Cerebellar nuclear complex (tissue), 1 donor: Measurements from ENCODE around the gene PGA5.
"Not testable (repeated sequence)": the region's sequence is repeated elsewhere in the genome, so short reads cannot be mapped to it uniquely, and the experiment has no call there.

ENCODE experiments used
- DNase-seq, 2 experiments: peaks; one replicate each; lab custom pipeline; 2025; lab: John Stamatoyannopoulos, UW

PGA5 gene

DNA sequence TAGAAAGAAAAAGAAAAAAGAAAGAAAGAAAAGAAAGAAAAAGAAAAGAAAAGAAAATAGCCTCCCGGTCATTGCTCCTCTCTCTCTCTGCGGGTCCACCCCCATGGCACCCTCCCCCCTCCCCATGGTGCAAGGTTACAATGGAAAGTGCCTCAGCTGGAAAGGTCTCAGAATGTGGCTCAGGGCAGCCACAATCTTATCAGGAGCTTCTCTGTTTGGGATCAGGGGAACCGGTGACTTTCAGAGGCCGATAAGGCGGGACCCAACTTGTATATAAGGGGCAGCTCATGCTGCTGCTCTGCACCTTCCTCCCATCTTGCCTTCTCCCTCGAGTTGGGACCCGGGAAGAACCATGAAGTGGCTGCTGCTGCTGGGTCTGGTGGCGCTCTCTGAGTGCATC is at the start of gene PGA5:
Gene PGA5, plus strand, starts transcription at position 301 of the 400 bp plus-strand sequence. Its CDS starts 52 bp downstream, at position 353.
- not testable (repeated sequence) for DNase-seq

DNA sequence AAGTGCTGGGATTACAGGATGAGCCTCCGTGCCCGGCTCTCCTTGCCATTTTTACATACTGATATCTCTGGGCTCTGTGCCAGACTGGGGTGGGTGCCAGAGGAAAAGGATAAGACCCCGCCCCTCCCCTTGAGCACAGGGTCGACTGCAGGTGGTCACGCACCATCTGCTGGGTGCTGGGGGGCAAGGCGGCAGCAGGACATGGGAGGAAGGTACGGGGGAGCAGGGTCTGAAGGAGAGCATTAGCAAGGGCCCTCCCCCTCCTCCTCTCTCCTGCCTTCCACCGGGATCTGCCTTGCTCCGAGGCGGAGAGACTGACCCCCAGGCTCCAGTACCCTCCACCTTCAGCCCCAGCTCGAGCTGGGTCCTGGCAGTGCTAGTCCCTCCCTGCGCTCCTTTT is 47.4 kb upstream of the PGA5 start:
- no peak for DNase-seq

DNA sequence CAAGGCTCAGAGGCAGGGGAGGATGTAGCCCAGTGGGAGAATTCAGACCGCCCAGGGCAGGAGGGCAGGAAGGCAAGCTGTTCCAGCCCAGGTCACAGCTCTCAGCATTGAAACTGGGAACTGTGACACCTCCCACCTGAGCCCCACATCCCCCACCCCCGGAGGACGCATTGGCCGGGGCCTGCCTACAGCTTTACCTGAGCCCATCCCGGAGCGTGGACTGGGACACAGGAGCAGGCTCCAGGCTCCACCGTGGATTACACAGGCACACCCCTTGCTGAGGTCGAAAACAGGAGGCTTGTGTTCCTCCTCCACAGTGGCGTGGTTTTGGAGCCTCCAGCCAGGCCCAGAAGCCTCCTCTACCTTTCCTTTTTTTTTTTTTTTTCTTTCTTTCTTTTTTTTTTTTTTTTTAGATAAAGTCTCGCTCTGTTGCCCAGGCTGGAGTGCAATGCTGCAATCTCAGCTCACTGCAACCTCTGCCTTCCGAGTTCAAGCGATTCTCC is 46.8 kb upstream of the PGA5 start:
- no peak for DNase-seq

DNA sequence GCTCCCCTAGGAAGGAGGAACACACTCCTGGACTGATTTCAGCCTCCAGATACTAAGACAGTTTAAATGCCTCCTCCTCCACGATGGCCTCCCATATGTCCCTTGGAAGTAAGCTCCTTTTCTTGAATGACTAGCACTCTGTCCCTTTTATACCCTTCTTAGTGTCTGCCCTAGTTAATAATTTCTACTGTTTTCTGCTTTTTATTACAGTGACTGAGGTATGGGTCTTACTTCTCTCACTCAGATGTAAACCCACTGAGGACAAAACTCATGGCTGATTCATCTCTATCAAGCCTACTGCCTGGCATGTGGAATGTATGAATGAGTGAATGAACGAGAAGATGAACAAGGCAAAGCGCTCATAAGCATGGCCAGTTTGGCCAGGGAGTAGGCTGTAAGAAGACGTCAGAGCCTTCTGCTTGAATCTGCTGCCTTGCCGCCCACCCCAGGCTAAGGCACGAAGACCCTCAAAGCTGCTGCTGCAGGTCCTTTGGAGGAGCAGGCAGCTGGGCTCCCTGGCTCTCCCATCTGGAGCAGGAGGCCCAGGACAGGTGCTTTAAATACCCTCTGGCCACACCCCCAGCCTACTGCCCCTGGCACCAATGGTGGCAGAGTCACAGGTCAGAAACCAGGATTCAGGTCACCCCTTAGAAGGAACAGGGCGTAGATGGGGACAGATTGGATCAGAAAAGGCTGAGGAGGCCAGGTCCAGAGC is 45.8 kb upstream of the PGA5 start:
- DNase-seq, result no peak

DNA sequence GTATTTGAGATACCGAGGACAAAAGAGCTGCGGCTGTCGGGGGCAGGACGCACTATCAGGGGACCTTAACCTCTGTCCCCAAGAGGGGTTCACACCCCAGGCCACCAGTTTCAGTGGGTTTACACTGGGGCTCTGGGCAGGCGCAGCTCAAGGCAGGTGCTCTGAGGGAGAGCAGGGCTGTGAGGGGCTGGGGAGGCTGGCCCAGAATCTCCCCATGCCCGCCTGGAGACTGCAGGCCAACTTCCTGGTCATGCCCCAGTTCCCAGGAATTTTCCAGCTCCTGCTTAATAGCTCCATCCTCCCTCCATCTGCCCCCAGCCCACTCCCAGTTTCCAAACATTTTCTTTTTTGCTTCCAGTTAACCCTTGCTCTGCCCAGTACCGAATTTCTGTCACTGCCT is 45.3 kb upstream of the PGA5 start:
- DNase-seq, result no peak

DNA sequence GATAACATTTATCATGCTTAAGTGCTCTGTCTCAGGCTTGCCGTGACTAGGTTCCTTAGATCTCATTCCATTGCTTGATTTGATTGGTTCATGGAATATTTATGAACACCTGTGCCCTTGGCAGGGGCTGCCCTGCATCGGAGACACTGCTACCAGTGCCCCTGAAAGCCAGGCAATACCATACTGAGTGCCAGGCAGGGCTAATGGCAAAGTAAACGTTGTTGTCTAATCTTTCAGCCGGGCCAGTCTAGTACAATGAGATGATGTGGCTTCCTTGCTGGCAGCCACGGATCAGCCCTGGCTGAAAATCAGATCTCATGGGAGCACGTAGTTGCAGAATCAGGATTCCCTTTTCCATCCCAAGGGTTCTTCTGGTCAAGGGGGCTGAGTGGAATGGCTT is 42.6 kb upstream of the PGA5 start:
- DNase-seq, result no peak

DNA sequence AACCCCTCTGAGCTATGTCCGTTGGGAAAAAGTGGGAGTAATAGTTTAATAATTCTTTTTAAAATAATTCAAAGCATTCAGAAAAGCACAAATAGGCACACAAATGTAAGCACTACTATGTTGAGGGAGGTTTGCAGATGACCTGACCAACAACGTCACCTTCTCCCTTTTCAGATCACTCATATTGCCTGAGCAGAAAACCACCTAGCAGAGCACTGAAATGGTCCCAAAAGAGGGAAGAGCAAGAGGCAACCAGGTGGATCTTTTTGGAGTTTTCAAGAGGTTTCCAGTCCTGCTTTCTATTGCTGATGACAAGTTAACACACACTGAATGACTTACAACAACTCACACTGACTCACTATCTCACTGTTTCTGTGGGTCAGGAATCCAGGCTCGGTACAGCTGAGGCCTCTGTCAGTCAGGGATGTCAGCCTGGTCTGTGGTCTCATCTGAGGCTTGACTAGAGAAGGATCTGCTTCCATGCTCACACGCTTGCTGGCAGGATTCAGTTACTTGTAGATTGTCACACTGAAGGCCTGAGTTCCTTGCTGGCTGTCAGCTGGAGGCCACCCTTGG is 41.9 kb upstream of the PGA5 start:
- DNase-seq, result no peak

DNA sequence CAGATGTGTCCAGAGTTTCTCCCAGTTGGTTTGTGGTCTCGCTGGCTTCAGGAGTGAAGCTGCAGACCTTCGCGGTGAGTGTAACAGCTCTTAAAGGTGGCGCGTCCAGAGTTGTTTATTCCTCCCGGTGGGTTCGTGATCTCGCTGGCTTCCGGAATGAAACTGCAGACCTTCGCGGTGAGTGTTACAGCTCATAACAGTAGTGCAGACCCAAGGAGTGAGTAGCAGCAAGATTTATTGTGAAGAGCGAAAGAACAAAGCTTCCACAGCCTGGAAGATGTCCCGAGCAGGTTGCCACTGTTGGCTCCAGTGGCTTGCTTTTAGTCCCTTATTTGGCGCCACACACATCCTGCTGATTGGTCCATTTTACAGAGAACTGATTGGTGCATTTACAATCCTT is 39.5 kb upstream of the PGA5 start:
- no peak for DNase-seq

DNA sequence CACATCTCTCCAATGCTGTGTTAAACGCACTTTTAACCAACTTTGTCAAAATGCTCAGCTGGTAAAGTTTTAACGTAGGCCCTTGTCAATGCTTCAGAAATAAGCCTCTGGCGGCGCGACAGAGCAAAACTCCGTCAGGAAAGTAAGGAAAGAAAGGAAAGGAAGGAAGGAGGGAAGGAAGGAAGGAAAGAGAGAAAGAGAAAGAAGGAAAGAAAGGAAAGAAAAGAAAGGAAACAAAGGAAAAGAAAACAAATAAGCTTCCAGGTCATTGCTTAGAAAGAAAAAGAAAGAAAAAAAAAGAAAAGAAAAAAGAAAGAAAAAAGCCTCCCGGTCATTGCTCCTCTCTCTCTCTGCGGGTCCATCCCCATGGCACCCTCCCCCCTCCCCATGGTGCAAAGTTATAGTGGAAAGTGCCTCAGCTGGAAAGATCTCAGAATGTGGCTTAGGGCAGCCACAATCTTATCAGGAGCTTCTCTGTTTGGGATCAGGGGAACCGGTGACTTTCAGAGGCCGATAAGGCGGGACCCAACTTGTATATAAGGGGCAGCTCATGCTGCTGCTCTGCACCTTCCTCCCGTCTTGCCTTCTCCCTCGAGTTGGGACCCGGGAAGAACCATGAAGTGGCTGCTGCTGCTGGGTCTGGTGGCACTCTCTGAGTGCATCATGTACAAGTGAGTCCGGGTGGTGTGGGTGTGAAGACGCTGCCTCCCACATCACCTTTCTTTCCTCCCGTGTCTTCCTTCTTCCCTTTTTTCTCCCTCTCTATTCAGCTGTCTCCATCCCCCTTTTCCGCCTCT is 37.8 kb upstream of the PGA5 start, which contains the start of gene PGA3:
Gene PGA3, plus strand, starts transcription at position 566 of the 797 bp plus-strand sequence. Its CDS starts 50 bp downstream, at position 616.
- DNase-seq, result not testable (repeated sequence)

DNA sequence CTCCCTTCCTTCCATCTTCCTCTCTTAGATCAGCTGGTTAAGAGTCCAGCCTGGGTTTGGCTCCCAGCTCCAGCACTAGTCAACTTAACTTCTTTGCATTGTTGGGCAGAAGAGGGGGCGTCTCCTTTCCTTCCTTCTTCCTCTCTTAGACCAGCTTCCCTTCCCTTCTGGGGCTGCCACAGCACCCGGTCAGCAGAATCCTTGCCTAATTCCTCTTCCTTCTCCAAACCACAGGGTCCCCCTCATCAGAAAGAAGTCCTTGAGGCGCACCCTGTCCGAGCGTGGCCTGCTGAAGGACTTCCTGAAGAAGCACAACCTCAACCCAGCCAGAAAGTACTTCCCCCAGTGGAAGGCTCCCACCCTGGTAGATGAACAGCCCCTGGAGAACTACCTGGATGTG is 37.1 kb upstream of the PGA5 start:
- DNase-seq, result not testable (repeated sequence)

DNA sequence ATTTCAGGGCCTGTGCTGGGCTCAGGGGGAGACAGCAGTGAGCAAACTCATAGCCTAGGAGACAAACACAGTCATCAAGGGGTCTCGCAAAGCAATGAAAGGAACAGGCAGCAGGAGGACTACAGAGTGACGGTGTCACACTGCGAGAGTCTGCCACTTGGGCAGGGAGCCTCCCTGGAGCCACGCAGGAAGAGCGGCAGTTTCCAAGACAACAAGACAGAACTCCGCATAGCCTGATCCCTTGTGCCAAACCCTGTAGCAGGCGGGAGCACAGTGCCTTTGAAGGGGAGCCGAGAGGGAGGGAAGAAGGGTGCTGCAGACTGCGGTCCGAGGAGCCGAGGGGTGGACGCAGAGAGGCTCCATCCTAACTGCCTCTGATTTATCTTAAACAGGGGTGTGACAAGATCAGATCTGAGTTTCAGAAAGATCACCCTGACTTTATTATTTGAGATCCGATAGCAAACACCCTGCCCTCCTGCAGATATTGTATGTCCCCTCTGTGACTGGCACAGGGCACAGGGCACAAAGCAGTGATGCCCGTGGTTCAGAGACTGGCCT is 36.4 kb upstream of the PGA5 start:
- DNase-seq, result not testable (repeated sequence)

DNA sequence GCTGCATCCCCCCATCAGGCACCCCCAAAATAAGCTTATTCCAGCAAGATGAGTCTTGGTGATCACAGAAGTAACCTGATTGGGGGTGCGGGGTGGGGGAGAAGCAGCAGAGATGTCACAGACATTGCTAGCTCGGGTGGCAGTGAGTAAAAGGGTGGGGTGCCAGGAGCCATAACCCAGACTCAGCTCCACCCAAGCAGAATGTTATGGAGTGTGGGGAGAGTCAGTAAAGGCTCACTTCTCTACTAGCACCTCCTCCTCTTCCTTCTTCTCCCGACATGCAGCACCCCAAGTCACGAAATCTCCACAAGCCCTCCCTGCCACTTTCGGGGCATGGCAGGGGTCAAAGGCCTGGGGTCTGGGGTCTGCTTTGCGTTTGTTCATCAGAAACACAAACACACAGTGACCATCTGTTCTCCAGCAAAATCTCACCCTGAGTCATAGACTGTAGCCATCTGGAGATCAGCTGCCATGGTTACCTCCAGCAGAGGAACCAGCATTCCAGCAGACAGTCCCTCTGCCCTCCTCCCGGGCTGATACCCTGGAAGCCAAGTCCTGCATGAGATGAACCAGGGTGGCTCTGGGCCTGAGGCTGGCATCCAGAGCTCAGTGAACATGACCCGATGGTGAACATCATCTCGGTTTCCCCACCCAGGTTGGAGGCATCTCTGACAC is 33.2 kb upstream of the PGA5 start:
- not testable (repeated sequence) for DNase-seq

DNA sequence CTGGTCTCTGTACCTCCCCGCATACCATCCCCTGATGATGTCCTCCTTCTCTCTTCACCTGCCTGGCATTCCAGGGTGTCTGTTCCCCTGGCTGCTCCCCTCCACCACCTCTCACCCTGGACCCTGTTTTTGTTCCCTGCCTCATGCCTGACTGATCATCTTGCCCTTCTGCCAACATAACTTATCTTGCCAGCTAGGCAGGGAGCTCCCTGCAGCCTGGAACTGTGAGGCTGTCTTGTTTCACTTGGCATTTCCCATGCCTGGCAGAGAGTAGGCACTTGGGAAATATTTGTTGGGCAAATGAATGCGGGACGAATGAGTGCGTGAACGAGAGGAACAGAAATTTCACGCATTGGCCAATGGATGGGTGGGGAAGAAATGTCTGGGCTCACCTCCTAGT is 30.3 kb upstream of the PGA5 start:
- not testable (repeated sequence) for DNase-seq

DNA sequence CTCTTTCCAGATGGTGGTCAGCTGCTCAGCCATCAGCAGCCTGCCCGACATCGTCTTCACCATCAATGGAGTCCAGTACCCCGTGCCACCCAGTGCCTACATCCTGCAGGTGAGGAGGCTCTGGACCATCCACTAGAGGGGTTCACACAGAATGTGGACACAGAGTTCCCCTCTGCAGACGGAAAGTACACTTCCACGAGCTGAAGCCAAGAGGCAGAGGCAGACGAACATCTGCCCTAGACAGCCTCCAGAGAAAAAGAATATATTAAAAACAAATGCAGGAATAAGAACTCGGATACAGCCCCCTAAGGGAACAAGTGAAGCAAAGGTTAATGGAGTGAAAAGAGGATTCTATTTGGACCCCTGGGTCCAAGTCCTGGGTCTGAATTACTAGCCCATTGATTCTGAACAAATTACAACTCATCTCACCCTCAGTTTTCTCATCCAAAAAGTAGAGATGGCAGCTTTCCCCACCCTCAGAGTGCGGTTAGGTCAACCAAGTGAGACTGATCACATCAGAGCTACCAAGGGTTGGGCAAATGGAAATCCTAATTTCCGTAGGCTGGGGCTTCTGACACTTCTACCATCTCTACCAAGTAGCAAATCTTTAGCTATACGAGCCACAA is 29.5 kb upstream of the PGA5 start:
- not testable (repeated sequence) for DNase-seq

DNA sequence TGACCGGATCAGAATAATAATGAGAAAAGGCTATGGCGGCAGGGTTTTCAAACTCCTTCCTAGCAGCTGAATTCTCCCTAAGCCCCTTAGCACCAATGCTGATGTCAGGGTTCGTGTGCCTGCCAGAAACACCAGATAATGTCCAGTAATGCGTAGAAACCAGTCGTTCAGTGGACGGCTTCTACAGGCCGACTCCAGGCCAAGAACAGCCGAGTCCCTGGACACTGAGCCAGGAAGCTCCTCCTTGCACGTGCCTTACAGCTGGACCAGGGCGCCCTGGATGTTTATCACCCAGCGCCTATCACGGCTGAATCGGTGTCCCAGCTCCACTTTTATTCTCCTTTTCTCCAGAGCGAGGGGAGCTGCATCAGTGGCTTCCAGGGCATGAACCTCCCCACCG is 28.8 kb upstream of the PGA5 start:
- DNase-seq, result not testable (repeated sequence)

DNA sequence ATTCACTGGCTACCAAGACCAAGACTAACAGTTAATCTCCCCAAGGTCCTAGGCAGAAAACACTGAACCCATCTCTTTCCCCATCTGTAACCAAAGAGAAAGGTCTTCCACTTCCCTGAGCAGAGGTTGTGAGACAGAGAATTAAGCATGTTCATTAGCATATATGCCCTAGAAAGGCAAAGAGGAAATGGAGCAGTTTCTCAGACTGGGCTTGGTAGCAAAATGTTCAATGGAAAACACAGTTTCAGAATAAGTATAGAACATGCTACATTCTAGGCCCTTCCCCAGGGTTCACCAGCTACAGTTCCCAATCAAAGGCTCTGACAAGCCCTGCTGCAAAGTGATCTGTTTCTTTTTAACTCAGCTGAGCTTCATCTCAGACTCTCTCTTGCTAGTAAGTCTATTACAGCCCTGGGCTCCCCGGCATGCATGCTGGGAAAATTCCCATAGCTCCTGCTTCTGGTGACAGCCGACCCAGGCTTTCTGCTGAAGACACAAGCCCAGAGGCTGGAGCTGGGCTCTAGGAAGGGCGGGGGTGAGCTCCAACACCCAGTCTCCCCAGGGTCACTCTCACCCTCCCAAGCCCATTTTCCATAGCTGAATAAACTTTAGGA is 27.2 kb upstream of the PGA5 start:
- not testable (repeated sequence) for DNase-seq

DNA sequence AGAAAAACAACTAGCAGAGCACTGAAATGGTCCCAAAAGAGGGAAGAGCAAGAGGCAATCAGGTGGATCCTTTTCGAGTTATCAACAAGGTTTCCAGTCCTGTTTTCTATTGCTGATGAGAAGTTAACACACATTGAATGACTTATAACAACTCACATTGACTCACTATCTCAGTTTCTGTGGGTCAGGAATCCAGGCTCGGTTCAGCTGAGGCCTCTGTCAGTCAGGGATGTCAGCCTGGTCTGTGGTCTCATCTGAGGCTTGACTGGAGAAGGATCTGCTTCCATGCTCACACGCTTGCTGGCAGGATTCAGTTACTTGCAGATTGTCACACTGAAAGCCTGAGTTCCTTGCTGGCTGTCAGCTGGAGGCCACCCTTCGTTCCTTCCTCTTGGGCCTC is 22.7 kb upstream of the PGA5 start:
- not testable (repeated sequence) for DNase-seq

DNA sequence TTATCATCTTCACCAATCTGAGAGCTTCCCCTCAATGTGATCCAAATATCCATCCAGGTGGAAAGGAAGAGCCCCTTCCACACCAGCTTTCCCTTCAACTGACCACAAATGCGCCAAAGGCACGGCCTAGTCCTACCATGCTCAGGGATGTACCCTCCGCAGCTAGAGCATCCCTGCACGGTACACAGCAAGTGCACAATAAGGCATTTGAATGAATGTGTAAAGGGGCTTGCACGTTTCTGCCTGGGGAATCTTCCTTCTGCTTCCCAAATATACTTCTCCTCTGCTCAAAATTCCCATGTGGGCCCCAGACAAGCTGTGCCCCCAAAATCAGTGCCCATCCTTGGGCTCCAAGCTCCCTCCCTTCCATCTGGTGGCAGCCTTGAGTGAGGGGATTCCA is 22.0 kb upstream of the PGA5 start:
- DNase-seq, result not testable (repeated sequence)

DNA sequence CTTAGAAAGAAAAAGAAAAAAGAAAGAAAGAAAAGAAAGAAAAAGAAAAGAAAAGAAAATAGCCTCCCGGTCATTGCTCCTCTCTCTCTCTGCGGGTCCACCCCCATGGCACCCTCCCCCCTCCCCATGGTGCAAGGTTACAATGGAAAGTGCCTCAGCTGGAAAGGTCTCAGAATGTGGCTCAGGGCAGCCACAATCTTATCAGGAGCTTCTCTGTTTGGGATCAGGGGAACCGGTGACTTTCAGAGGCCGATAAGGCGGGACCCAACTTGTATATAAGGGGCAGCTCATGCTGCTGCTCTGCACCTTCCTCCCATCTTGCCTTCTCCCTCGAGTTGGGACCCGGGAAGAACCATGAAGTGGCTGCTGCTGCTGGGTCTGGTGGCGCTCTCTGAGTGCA is 18.9 kb upstream of the PGA5 start, which contains the start of gene PGA4:
Gene PGA4, plus strand, starts transcription at position 301 of the 400 bp plus-strand sequence. Its CDS starts 54 bp downstream, at position 355.
- not testable (repeated sequence) for DNase-seq

DNA sequence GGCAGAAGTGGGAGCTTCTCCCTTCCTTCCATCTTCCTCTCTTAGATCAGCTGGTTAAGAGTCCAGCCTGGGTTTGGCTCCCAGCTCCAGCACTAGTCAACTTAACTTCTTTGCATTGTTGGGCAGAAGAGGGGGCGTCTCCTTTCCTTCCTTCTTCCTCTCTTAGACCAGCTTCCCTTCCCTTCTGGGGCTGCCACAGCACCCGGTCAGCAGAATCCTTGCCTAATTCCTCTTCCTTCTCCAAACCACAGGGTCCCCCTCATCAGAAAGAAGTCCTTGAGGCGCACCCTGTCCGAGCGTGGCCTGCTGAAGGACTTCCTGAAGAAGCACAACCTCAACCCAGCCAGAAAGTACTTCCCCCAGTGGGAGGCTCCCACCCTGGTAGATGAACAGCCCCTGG is 18.3 kb upstream of the PGA5 start:
- not testable (repeated sequence) for DNase-seq
